ENCODE measurements around the gene PTPN5.
"Not testable (repeated sequence)": the region's sequence is repeated elsewhere in the genome, so short reads cannot be mapped to it uniquely, and the experiment has no call there.

PTPN5 gene

DNA sequence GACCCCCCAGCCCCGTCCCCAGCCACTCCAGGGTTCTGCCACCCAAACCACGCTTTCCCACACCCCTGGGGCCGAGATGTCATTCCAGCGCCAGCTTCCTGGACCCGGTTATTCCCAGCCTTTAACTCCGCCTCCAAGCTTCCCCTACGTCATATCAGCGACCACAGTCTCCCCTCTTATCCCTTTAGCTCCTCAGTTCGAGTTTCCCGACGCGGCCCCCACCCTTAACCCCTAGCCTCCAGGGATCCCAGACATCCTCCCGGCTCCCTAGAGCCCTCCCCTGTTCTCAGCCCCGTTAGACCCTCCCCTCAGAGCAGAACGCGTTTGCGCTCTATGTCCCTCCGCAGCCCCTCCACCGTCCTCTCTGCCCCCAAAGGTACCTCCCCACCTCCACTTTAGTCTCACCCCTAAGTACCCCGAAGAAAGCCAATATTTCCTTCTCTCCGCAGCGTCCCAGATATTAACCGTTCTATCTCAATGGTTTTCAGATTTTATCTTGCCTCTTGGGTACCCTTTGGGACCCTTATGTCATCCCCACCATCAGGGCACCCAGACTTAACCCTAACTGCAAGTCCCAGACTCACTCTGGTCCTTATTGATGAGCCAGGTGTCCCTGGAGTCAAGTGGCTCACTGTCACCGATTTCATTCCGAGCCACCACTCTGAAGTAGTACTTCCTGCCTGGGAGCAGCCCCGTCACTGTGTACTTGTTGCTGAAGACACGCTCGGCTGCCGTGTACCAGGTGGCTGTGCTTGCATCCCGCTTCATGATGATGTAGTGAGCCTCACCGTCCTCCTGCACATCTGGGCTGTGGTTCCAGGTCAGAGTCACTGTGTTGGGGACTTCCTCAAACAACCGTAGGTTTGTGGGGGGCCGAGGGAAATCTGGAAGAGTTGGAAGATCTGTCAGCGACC is 85.0 kb downstream of the PTPN5 start:
- no peak for FAIRE-seq

DNA sequence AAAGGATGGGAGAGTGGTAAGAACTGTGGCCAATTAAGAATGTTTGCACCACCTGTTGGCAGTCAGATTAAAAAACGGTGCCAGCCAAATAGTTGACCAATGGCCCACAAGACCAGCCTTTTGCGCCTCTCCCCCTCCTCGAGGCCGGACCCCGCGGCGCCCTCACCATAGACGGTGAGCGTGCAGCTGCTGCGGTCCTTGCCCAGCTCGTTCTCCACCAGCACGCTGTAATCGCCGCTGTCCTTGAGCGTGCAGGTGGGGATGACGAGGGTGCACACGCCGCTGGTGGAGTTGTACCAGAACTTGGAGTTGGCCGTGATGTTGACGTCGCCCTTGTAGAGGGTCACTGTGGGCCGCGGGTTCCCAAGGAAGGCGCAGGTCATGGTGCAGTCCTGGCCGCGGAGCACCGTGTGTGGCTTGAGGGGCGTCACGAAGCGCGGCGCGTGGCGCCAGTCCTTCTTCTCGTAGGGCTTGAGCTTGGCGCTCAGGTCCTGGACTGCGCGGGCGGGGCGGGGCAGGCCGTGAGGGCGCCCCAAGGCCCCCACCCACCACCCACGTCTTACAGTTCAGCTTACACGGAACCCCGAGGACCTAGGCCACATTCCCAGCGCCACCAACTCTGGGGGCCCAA is 85.8 kb downstream of the PTPN5 start:
- no peak for FAIRE-seq

DNA sequence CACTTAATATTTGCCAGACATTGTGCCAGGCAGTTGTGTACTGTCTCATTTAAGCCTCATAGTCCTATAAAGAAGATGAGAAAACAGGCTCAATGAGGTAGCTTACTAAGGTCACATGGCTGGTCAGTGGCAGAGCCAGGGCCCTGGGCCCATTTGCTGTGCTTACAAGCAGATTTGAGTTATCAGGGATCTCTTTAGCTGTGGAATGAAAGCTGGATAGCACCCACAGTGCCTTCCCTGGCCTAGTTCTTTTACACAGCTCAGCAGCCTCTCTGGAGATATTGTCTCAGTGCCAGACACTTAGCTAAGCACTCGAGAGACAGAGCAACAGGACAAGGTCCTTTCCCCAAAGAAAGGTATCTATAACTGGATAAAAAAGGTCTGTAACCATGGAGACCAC is 86.9 kb downstream of the PTPN5 start:
- no peak for FAIRE-seq

DNA sequence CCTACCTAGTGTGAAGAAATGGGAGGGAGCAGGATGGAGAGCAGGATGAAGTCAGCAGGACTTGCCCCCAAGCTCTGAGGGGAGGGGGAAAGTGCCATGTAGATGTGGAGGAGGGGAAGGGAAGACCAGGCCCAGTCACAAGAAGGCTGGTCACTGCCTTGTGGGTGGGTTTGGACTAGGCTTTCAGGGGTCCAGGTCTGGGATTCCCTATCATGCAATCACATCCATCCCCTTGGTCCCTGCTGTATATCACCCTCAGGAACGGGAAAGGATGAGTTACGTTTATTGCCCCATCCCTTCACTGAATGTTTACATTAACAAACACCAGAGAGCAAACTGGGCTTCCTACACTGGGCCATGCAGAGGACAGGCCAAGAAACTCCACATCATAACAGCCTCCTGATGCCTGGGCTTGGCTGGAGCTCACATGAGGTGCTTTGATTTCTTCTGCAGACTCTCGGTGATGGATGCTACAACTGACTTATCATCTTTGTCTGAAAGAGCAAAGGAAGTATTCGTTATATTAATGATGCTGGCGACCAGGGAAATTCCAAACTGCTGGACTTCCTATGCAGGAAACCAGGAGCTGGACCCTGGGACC is 87.5 kb downstream of the PTPN5 start:
- FAIRE-seq = no peak

DNA sequence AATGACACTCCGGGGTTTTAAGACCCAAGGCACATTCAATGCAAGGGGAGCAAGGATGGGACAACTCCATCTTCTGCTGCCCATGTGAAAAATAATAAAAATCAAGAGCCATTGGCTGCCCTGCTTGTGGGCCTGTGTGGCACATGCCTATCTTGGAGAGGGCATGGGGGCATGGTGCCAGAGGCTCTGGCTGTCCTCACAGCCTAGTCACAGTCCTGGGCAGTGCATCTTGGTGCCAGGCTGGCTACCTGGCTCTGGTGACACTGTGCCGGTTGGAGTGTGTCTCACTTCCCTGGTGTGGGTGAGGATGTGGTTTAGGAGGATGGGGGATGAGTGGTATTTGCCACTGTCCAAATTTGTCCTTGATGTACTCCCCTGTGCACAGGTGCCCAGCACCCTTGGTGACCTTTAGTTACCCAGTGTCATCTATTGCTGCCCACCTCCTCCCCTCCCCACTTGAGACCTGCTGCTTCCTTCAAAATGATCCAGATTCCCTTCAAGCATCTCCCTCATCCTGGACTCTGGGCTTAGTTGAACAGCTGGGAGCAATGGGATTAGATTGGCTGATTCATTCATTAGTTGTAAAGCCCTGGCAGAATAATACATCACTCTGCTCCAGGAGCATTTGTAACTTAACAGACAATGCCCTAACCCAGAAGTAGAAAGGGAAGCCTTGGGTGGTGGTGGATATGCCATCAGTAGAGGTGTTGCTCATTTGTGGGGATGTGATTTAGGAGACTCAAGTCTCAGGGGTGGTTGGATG is 88.4 kb downstream of the PTPN5 start:
- FAIRE-seq = no peak

DNA sequence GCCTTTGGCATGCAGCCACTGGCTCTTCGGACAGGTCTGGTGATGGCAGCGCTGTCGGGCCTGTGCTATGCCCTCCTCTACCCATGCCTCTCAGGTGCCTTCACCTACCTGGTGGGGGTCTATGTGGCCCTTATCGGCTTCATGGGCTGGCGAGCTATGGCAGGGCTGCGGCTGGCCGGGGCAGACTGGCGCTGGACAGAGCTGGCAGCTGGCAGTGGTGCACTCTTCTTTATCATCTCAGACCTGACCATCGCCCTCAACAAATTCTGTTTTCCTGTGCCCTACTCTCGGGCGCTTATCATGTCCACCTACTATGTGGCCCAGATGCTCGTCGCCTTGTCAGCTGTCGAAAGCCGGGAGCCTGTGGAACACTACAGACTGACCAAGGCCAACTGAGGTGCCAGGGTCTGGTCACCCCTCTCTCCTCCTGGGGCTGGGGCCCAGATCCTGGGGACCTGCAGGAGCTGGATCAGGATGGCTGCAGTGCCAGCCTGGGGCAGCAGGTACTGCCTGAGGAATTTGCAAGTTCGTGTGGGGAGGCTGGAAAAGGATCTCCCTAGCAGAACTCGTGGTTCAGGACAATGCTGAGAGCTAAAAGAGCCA is 89.9 kb downstream of the PTPN5 start:
- FAIRE-seq = no peak

DNA sequence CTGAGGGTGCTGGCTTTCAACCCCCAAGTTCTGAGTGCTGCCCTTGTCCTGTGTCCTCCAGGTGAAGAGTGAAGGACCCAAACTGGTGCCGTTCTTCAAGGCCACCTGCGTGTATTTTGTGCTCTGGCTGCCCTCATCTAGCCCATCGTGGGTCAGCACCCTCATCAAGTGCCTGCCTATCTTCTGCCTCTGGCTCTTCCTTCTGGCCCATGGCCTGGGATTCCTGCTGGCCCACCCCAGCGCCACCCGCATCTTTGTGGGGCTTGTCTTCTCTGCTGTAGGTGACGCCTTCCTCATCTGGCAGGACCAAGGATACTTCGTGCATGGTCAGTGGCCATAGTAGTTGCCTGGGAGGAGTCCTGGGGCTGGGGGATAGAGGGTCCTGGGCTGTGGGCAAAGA is 90.7 kb downstream of the PTPN5 start:
- no peak for FAIRE-seq

DNA sequence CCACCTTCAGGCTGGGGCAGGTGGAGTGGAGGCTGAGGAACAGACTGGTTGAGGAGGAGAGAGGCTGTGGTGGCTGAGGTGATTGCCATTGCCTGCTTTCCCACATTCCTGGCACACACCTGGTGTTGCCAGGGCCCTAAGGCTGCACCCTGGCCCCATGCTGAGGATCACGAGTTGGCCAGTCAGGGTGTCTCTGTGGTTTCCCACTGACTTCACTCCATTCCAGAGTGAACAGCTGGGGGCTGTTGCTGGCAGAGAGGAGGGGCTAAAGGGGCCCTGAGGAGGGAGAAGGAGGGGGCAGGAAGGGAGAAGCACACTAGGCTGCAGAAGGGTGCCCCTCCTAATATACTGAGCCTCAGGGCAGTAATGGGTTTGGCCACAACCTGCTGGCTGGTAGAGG is 91.2 kb downstream of the PTPN5 start:
- FAIRE-seq = no peak

DNA sequence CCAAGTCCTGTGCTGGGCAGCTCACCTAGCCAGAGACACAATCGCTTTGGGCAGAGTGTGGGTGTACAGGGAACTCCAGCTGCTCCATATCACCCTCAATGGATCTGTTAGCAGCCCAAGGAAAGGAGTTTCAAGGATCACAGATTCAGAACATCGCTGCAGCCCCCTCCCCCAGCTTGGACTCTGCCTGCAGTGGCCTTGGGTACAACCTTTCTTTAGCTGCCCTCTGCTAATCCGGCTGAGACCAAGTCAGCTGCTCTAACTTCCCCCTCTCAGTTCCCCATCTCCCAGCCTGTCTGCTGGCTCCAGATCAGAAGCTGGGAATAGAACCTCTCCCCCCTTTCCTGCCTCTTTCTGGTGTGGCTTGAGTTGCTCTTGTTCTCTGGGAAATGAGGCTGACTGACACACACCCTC is 91.7 kb downstream of the PTPN5 start:
- FAIRE-seq = no peak

DNA sequence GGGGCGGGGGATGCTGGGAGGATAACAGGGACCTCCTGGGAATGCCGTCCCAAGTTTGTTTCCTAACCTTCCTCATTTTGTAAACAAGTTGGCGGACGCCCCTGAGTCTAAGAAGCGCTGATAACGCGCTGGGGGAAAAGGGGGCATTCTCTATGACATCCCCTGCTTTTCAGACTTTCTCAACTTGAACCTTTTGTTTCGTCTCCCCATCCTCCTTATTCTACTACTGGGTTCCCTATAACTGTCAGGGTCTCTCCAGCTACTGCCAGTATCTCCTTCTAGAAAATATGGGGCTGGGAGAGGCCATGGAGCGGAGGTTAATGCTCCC is 92.4 kb downstream of the PTPN5 start:
- no peak for FAIRE-seq

DNA sequence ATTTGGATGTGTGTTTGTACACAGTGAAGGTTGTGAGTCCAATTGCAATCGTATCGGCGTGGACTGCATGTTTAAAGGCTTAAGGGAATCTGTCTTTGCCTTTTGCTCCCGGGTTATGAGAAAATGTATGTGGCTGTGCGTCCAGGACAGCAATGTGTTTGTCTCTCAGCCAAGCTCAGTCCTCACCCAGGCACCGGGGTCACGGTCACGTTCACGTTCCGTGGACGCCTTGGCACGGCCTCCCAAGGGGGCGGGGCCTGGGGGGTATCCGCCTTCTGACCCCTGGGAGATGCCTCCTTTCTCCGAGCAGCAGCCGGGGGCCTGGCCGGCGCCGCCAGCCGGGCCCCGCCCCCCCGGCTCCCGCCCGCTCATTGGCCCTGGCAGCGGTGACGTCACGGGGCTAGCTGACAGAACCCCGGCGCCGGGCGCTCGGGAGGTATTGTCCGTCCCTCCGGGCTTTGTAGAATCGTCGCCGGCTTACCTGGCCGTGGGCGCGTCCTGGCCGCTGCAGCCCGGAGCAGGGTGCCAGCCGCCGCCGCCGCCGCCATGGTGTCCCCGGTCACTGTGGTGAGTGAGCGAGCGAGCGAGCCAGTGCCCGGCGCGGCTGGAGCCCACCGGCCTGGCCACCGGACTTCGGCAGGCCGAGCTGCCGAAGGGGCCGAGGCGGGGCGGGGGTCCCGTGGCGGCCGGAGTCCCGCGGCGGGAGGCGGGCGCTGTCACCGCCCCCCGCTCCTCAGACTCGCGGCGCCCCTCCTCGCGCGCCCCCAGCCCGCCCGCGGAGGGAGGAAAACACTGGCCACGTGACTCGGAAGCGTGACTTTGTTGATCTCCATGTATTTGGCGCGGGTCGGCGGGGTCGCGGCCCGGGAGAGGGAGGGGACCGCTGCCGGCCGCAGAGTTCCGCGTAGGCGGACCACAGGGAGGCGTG is 93.0 kb downstream of the PTPN5 start, which contains the start of gene TMEM86A:
Gene TMEM86A (plus strand): TSS at position 439 of the 928 bp plus-strand sequence. CDS start 108 bp downstream, at position 547.
- FAIRE-seq = no peak

DNA sequence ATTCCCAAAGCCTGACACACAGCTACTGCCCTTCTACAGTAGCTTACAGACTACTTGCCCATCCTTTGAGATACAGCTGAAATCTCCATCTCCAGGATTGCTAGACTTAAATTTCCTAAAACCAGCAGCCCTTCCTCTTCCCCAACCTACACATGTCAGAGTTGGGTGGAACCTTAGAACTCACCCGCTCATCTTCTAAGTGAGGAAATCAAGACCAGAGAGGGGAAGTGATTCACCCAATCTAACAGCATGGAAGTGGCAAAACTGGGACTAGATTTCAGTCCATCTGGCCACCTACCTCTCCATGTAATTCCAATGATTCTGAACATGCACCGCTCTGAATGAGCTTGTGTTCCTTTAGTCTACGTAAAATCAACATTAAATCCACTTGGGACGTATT is 94.0 kb downstream of the PTPN5 start:
- no peak for FAIRE-seq

DNA sequence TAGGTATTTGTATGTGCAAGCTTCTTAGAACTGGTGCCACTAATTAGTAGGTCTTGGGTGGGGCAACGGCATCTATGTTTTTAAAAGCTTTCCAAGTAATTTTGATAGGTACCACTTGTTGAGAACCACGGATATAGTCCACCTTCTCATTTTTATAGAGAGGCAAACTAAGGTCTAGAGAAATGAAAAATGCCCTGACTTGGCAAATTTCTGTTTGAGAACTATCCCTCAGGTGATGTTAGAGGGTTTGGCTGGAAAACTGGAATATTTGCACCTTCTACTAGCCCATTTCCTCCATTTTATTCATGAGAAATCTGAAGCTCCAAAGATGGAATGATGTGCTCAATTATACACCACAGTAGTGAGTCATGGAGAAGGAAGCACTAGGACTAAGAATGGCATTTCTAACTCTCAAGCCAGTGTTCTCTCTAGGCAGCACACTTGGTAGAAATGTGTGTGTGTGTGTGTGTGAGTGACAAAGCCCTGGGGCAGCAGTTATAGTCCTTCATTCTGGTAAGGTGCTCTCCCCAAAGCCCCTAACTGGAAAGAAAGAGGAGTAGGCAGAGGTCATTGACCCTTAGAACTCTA is 94.9 kb downstream of the PTPN5 start:
- FAIRE-seq = no peak

DNA sequence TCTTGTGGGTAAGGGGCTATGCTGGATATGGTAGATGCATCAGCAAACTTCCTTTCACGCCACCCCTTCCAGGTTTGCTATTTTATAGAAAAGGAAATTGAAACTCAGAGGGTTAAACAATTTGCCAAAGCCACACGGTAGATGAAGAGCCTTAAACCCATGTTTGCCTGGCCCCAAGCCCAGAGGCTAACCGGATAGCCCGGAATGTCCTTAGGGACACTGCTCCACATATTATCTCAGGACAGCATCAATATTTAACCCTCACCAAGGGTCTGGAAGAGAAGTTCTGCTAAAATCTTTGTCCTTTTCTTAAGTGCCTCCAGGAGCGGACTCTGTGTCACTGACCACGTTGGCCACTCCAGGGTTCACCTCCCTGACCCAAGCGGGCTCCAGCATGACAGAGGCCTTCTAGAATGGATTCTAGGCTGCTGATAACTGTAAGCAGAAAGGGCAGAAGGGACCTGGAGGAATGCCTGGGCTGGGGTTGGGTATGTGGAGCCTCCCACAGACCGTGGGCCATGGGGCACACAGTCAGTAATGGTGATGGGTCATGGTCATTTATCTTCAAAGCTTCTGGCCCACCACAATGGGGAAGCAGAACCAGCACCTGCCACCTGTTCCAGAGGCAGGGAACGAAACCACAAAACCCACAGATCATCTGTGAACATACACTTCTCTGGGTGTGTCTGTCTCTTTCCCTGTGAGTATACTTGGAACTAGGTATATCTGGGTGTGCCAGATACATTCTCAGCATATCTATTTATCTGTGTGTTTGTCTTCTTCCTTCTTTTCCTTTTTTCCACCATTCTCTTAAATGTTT is 98.4 kb downstream of the PTPN5 start:
- no peak for FAIRE-seq

DNA sequence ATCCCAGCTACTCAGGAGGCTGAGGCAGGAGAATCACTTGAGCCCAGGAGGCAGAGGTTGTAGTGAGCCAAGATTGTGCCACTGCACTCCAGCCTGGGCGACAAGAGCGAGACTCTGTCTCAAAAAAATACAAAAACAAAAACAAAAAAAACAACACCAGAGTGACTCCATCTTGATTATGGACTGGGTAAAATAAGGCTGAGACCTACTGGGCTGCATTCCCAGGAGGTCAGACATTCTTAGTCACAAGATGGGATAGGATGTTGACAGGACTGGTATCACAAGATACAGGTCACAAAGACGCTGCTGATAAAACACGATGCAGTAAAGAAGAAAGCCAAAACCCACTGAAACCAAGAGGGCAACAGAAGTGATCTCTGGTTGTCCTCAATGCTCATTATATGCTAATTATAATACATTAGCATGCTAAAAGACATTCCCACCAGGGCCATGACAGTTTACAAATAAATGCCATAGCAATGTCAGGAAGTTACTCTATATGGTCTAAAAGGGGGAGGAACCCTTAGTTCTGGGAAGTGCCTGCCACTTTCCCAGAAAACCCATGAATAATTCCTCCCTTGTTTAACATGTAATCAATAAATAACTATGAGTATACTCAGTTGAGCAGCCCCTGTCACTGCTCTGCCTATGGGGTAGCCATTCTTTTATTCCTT is 100.0 kb downstream of the PTPN5 start:
- FAIRE-seq = not testable (repeated sequence)

DNA sequence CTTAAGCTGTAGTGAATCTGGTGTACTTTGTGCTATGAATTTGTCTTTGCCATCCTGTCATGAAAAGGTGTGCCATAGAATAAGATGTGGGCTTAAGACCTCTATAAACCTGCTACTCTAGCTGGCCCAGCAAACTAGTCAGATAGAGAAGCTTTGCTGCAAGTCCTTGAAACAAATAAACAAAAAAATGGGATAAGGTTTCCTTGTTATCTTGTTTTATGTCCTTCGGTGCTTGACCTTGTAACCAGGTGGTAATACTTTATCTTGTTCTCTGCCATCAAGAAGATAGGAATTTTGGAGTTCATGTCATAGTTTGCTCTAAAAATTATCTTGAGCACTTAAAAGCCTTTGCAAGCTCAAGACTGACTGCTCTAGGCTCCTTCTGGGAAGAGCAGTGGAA is 107.3 kb downstream of the PTPN5 start:
- no peak for FAIRE-seq

DNA sequence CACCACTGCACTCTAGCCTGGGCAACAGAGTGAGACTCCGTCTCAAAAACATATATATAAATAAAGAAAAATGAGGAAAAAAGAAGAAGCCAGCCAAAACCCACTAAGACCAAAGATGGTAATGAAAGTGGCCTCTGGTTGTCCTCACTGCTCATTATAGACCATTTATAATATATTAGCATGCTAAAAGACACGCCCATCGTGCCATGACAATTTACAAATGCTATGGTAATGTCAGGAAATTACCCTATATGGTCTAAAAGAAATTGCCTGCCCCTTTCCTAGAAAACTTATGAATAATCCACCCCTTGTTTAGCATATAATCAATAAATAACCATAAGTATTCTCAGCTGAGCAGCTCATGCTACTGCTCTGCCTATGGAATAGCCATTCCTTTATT is 109.1 kb downstream of the PTPN5 start:
- no peak for FAIRE-seq

DNA sequence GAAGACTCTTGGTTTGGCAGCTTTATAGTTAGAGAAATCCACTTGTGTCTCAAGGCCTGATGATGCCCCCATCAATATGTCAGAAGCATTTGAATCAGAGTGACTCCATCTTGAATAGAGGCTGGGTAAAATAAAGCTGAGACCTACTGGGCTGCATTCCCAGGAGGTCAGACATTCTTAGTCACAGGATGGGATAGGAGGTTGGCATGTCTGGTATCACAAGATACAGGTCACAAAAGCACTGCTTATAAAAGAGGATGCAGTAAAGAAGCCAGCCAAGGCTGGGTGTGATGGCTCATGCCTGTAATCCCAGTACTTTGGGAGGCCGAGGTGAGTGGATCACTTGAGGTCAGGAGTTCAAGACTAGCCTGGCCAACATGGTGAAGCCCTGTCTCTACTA is 109.6 kb downstream of the PTPN5 start:
- FAIRE-seq = not testable (repeated sequence)
